SK-N-DZ (cell line): Measurements from ENCODE around the gene NMRK2.
"Not testable (repeated sequence)": the region's sequence is repeated elsewhere in the genome, so short reads cannot be mapped to it uniquely, and the experiment has no call there.

Experiments
- DNase-seq: peaks from one replicate; pipeline ENCODE4 v3.0.0-alpha.2; 2015; ENCODE audit warnings: low spot score

Gene NMRK2

DNA sequence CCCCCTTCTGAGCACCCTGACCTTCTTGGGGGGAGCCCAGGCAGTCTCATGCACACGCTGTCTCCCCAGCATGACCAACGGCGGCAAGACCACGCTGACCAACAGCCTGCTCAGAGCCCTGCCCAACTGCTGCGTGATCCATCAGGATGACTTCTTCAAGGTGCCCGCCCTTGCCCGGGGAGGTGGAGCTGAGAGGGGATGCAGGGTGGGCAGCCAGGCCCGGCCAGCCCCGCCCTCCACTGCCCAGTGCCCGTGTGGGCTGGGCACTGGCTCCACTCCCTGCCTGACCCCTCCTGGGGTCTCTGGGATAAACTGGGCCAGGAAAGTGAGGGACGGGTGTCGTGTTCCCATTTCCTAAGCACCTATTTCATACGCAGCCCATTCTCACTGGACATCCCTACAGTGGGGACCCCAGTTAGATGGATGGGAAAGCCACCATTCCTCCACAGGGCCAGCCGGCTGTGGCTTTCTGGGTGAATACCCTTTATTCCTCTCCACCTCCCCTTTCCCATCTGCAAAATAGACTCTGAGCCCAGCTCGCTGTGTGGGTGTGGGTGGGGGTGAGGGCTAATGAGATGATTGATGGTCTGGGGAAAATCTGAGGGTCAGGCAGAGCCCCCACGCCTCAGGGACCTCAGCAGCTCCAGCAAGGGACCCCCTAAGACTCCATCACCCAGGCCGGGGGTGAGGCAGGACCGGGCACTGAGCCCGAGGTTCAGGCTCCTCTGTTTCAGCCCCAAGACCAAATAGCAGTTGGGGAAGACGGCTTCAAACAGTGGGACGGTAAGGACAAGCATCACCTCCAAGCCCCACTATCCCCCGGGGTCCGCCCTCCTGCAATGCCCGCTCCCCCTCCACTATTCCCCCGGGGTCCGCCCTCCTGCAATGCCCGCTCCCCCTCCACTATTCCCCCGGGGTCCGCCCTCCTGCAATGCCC, 3.9 kb downstream of the NMRK2 start:
- DNase-seq = no peak

DNA sequence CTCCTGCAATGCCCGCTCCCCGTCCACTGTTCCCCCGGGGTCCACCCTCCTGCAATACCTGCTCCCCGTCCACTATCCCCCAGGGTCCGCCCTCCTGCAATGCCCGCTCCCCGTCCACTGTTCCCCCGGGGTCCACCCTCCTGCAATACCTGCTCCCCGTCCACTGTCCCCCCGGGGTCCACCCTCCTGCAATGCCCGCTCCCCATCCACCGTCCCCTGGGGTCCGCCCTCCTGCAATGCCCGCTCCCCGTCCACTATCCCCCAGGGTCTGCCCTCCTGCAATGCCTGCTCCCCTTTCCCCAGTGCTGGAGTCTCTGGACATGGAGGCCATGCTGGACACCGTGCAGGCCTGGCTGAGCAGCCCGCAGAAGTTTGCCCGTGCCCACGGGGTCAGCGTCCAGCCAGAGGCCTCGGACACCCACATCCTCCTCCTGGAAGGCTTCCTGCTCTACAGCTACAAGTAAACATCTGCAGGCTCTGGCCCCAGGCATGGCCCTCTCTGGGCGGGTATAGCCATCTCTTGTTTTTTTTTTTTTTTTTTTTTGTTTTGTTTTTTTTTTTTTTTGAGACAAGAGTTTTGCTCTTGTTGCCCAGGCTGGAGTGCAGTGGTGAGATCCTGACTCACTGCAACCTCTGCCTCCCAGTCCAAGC, 5.6 kb downstream of the NMRK2 start:
- not testable (repeated sequence) for DNase-seq

DNA sequence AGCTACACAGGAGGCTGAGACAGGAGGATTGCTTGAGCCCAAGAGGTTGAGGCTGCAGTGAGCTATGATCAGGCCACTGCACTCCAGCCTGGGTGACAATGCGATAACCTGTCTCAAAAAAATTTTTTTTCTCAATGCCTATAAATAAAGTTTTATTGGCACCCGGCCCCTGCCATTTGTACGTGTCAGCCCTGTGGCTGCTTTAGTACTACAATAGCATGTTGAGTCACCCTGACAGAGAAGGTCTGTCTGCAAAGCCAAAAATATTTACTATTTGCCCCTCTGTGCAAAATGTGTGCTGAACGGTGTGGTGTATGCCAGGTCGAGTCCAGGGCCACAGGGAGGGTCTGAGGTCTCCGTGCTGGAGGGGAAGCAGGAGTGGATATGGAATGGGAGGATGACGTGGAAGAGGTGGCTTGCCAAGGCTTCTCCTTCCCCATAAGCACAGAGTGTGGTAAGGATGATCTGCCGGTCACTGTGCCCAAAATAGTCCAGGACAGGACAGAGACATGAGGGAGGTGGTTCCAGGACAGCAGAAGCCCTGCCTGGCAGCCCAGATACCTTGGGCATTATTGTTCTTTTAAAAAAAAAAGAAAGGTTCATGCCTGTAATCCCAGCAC, 10.0 kb downstream of the NMRK2 start:
- no peak for DNase-seq

DNA sequence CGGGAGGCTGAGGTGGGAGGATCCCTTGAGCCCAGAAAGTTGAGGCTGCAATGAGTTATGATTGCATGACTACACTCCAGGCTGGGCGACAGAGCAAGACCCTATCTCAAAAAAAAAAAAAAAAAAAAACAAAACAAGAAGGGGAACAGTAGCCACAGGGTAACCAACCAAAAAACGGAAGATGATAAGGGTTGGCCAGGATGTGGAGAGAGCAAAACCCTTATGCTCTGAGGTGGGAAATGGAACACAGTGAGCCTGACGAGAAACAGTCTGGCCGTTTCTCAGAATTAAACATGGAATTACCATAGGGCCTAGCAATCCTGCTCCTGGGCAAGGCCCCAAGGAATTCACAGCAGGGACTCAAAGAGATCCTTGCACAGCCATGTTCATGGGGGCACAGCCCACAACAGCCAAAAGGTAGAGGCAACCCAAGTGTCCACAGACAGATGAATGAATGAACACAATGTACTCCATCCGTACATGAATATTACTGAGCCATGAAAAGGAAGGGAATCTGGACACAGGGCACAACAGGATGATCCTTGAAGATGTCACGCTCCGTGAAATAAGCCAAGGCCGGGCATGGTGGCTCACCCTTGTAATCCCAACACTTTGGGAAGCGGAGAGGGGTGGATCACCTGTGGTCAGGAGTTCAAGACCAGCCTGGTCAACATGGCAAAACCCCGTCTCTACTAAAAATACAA, 11.3 kb downstream of the NMRK2 start:
- no peak for DNase-seq

DNA sequence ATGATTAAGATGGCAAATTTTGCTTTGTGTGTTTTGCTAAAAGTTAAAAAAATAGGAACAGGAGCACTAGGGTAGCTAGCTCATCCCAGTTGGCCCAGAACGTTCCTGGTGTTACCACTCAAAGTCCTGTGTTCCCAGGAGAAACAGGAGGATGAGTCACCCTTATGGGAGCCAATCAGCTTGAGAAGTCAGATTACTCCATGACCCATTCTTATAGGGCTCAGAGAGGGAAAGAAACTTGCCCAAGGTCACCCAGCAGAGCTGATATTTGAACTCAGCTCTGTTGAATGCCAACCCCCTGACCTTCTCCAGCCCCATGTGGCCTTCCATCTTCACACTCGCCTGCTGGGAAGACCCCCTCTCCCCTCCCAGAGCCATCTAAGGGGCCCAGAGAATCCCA, 13.0 kb downstream of the NMRK2 start:
- no peak for DNase-seq

DNA sequence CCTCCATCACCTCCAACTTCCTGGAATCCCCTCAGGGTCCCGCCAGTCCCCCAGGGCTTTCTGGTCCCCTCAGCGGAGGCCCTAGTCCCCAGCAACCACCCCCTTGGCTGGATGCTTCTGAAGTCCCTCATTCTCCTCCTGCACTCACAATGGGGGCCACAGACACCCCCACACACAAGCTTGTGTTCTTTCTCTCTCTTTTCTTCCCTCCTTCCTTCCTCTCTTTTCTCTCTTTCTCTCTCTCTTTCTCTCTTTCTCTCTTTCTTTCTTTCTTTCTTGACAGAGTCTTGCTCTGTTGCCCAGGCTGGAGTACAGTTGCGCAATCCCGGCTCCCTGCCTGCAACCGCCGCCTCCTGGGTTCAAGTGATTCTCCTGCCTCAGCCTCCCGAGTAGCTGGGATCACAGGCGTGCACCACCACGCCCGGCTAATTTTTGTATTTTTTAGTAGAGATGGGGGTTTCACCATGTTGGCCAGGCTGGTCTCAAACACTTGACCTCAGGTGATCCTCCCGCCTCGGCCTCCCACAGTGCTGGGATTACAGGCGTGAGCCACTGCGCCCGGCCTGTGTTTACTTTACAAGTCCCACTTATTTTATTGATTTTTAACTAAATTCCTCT, 14.6 kb downstream of the NMRK2 start:
- DNase-seq = not testable (repeated sequence)

DNA sequence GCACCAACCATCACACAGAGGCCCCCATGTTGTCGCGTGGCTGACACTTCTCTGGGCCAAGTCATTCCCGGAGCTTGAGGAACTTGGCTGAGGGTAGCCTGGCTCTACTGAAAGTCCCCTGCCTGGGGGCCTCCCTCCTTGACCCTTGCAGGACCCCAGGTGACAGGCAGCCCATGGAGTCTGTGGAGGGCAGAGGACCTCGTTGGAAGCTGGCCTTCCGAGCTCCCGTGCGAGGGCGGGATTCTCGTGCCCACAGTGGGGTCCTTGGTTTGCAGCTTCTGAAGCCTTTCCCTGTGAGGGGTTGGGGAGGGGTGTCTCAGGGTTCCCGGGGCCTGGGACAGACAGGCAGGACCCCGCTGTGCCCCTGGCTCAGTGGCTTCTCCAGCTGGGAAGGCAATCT, 16.4 kb downstream of the NMRK2 start:
- no peak for DNase-seq

DNA sequence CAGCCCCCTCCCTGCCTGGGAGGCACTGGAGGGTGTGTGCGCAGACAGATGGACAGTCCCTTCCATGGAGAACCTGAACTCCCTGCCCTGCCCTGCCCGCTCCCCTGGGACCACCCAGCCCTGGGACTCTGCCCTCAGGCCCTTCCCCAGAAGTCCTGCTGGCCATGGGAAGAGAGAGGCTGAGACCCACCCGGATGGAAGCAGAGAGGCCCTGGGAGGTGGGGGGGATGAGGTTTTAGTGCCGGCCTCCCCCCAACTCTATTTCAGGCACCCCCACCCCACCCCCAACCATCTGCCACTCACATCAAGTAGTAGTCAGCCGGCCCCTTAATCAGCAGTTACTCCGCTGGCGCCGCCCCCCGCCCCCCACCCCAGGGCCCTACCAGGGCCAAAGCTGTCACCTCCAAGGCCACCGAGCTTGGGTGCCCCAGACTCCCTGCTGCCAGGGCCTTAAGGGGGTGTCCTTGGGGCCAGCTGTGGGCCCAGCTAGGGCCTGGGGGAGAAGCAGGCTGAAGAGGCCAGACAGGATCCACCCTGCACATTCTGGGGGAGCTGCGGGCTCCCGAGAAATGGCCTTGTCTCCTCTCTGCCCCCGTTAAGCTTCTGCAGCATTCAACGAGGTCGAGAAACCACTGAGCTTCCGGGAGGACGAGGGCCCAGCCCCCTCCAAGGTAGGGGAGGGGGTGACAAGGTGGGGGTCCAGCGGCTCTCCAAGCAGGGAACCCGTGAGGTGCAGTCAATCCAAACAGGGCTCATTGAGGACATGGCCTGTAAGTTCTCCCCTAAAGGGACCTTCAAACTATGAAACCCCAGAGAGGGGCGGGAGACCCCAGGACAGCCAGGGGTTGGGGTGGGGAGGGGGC, 17.4 kb downstream of the NMRK2 start:
- DNase-seq = no peak

DNA sequence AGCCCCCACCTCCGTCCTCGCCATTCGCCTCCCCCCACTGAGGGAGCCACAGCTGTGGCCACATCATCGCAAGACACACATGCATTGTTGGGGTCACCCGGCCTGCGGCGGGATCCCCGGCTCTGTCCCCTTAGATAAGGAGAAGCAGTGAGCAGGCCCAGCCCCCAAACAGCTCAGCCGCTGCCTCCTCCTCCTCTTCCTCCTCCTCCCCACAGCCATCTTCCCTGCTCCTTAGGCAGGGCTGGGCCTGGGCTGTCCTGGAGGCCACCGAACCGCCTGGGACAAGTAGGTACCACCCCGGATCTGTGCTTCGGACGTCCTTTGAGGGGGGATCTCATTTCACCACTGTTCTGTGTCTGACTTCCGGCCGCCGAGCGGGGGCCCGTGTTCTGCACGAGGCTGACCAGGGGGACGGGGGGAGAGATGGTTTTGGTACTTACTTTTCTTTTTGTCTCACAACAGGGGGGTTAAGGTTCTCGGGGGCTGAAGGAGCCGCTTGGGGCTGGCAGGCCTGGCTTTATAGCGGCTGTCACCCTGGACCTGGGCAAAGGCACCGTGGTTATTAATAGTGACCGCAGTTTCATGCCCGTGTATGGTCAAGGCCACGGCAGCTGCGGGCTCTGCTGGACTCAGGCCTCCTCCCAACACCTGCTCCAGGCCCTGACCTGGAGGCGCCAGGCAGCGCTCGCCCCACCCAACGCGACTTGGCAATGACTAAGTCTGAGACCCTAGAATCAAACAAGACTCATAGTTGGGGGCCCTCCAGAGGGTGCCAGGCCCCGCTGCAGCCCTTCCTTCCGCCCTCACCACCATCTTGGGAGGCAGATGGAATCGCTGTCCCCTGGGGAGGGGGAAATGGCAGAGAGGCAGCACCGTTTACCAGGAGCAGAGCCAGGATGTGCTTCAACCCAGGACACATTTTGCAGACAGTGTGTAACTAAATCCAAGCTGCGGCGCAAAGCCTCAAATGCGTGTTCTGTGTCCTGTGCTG, 18.3 kb downstream of the NMRK2 start:
- DNase-seq = peak; percentile 53

DNA sequence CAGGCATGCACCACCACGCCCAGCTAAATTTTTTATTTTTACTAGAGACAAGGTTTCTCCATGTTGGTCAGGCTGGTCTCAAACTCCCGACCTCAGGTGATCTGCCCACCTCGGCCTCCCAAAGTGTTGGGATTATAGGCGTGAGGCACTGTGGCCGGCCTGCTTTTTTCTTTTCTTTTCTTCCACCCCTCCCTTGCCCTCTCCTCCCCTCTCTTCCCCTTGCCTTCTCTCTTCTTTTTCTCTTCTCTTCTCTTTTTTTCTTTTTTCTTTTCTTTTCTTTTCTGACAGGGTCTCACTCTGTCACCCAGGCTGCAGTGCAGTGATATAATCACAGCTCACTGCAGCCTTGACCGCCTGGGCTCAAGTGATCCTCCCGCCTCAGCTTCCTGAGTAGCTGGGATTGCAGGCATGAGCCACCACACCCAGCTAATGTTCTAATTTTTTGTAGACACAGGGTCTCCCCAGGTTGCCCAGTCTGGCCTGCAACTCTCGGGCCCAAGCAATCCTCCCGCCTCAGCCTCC, 19.9 kb downstream of the NMRK2 start:
- not testable (repeated sequence) for DNase-seq

DNA sequence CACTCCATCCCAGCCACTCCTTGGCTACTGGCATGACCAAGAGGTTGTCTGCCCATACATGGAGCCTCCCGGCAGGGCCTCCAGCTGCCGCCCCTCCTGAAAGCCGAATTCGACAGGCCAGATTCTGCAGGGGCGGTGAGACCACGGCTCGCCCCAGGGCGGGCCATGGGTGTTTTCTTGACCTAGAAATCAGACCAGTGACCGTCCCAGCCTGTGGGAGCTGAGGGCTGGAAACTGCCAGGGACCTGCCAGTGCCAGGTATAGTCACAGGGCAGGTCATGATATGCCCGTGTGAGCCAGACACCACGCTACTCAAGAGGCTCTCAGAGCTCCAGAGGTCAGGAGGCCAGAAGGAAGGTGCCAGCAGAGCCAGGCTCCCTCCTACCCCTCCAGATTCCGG, 21.2 kb downstream of the NMRK2 start:
- no peak for DNase-seq

DNA sequence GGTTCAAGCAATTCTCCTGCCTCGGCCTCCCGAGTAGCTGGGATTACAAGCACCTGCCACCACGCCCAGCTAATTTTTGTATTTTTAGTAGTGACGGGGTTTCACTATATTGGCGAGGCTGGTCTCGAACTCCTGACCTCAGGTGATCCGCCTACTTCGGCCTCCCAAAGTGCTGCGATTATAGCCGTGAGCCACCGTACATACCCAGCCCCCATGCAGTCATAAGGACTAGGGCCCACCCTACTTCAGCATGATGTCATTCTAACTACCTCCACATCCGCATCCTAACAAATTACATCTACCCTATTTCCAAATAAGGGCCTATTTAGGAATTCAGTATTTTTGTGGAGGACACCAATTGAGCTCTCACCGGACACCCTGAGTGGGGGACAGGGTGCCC, 22.4 kb downstream of the NMRK2 start:
- DNase-seq = not testable (repeated sequence)

DNA sequence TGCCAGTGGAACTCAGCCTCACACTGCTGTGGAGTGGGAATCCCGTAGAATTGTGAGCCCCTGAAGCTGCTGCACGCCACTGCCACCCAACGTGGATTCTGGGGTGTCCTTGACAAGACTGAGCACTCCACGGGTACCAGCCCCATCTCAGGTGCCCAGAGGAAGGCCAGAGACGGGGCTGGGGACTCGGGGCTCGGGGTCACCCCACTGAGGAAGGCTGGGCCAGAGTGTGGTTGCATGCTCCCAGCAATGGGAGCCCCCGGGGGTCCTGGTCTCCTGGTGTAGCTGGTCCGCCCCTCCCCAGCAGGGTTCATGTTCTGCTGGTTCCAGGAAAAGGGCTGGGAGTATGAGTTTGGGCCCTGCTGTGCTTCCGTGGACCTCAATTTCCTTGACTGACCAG, 22.8 kb downstream of the NMRK2 start:
- DNase-seq = no peak

DNA sequence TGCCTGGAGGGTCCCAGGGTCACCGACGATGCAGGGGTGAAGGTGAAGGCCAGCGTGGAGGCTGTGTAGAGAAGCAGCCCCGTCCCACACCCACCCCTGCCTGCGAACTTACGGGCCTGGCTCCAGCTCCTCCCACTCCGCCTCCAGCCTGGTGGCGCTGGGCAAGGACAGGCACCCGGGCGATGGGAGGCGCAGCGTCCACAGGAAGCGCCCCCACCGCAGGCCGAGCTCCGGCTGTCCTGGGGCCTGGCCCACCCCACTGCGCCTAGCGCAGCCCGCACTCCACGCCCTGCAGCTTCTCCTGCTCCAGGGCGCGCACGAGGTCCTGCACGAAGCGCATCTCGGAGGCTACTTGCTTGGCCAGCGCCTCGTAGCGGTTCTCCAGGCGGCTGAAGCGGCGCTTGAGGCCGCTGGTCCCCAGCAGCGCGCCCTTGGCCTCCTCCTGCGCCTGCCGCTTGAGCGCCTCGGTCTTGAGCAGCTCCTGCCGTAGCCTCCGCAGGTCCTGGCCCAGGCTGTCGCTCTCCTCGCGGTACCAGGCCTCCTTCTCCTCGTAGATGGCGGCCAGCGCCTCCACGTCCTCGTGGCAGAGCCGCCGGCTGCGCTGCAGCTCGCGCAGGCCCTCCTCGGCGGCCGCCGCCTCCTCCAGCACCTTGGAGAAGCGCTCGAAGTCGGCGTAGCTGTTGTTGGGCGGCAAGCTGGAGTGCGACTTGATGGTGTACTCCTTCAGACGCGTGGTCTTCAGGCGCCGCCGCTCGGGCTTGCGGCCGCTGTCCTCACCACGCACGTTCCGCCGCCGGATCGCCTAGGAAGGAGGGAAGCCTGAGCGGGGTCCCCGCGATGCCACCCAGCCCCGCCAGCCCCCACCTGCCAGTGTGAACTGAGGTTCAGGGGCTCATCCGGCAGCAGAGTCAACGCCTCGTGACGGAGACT, 26.2 kb downstream of the NMRK2 start:
- DNase-seq = no peak

DNA sequence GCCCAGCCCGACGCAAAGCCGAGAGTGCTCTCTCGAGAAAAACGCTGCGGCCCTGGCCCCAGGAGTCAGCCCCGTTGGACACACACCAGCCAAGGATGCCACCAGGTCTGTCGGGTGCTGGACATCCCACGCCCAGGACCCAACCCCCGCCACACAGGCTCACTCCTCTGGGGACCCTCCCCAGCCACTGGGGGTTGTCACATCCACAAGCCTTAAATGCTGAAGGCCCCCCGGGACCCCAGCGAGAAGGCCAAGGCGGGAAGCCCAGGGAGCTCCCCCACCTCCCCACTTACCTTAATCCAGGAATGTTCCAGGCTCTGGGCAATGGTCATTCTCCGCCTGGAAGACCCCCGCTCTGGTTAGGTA, 26.9 kb downstream of the NMRK2 start:
- no peak for DNase-seq

DNA sequence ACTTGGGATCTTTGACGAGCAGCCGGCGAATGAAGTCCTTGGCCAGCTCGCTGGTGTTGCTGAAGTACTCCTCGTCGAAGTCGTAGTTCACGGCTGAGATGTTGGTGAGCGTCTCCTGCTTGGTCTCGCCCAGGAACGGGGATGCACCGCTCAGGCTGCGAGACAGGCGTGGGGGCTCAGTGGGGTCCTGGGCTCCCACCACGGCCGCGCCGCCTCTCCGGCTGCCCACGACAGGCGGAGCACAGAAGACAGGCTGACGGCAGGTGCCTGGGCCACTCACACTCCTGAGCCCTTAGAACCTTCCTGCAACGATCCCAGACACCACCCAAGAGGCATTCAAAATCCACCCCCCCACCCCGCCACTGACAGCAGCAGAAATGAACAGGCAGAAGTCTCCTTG, 28.1 kb downstream of the NMRK2 start:
- DNase-seq = no peak

DNA sequence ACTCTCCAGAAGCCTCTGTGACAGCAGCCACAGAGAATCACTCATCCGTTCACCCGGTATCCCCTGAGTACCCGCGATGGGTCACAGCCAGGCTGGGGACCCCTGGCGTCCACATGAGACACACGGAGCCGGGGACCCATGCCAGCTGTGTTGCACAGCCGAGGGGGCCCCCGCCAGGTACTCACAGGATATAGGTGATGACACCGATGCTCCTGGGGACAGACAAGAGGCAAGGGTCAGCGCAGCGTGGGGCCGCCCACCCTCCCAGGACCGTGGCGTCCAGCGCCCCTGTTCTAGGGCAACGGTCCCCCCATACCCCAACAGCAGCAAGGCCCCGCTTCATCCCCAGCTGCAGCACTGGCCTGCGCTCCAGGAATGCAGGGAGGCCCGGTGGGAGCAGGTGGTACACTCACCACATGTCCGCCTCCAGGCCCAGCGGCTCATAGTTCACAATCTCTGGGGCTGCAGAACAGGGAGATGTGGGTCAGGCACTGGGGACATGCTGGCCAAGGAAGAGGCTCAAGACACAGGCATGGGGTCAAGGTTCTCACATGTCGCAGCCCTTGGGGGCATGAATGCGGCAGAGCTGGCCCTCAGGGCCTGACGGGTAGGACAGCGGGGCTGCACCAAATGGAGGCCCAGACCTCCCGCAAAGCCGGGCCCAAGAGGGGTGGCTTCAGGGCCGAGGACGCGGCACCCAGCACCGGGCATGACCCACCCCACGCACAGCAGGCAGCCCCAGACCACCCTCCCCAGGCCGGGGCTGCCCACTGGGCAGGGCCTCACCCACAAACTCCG, 30.8 kb downstream of the NMRK2 start:
- no peak for DNase-seq
